ENCODE data around the gene CDR2. TPM values are rescaled to one million over a fixed set of nuclear protein-coding genes. Genes with fewer than 3 reads are reported as not detected.

CDR2 gene
- total and polyA plus RNA-seq, 2 of the 13 experiments (the other 11 are each of a cell fraction or from before 2014, with no cell fraction given), result 59.0 to 78.9 TPM

DNA sequence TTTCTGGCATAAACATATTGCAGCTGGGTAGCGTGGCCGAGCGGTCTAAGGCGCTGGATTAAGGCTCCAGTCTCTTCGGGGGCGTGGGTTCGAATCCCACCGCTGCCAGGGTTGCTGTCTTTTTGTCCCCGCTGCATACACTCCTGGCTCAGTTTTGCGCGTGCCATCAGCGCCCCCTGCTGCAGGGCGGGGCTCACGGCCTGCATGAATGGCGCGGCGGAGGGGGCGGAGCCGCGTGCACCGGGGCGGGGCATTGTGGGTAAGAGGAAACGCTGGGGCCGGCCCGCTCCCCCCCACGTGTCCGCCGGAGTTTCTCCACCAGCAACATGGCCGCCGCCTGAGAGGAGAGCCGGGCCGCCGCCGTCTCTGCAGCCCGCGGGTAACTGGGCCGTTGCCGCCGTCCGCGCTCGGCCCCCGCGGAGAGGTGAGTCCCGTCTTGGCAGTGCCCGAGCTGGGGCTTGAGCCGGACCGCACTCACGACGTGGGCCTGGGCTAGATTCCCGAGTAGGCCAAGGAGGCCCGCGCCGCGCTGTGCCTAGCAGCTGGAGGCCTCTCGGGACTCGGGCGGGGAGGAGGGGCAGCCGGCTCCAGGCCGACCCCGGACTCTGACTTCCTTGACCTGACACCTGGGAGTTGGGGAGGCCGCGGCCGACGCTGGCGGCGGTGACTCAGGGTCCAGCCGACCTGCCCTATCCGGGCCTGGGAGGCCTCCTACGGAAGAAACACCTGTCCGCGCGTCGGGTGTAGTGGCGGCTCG lies 77.1 kb downstream of the CDR2 start, which contains the start of gene POLR3E (continued):
- TF ChIP-seq, protein P1, sequence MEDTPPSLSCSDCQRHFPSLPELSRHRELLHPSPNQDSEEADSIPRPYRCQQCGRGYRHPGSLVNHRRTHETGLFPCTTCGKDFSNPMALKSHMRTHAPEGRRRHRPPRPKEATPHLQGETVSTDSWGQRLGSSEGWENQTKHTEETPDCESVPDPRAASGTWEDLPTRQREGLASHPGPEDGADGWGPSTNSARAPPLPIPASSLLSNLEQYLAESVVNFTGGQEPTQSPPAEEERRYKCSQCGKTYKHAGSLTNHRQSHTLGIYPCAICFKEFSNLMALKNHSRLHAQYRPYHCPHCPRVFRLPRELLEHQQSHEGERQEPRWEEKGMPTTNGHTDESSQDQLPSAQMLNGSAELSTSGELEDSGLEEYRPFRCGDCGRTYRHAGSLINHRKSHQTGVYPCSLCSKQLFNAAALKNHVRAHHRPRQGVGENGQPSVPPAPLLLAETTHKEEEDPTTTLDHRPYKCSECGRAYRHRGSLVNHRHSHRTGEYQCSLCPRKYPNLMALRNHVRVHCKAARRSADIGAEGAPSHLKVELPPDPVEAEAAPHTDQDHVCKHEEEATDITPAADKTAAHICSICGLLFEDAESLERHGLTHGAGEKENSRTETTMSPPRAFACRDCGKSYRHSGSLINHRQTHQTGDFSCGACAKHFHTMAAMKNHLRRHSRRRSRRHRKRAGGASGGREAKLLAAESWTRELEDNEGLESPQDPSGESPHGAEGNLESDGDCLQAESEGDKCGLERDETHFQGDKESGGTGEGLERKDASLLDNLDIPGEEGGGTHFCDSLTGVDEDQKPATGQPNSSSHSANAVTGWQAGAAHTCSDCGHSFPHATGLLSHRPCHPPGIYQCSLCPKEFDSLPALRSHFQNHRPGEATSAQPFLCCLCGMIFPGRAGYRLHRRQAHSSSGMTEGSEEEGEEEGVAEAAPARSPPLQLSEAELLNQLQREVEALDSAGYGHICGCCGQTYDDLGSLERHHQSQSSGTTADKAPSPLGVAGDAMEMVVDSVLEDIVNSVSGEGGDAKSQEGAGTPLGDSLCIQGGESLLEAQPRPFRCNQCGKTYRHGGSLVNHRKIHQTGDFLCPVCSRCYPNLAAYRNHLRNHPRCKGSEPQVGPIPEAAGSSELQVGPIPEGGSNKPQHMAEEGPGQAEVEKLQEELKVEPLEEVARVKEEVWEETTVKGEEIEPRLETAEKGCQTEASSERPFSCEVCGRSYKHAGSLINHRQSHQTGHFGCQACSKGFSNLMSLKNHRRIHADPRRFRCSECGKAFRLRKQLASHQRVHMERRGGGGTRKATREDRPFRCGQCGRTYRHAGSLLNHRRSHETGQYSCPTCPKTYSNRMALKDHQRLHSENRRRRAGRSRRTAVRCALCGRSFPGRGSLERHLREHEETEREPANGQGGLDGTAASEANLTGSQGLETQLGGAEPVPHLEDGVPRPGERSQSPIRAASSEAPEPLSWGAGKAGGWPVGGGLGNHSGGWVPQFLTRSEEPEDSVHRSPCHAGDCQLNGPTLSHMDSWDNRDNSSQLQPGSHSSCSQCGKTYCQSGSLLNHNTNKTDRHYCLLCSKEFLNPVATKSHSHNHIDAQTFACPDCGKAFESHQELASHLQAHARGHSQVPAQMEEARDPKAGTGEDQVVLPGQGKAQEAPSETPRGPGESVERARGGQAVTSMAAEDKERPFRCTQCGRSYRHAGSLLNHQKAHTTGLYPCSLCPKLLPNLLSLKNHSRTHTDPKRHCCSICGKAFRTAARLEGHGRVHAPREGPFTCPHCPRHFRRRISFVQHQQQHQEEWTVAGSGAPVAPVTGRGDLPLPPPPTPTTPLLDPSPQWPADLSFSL (CRISPR knock-in tag; IDR thresholded peaks at IDR 0.05), result no peak; the same call in 1 of the 2 replicates
- TF ChIP-seq KDM2A (CRISPR knock-in tag; IDR thresholded peaks at IDR 0.05; ENCODE audit: borderline replicate concordance, low read depth) (peak; percentile 98), KLF6 (CRISPR knock-in tag; IDR thresholded peaks at IDR 0.05) (peak; percentile 95), DDIT3 (CRISPR knock-in tag; IDR thresholded peaks at IDR 0.05) (peak; percentile 67), KLF9 (CRISPR knock-in tag; IDR thresholded peaks at IDR 0.05; ENCODE audit: low read depth) (peak; percentile 98; the same call in 1 of the 2 replicates), HCFC1 (IDR thresholded peaks at IDR 0.05; ENCODE audit: low read depth, low read length) (peak; percentile 65), MBNL3 (CRISPR knock-in tag; conservative IDR thresholded peaks at IDR 0.05) (0 out of 2 replicates have a peak, but pooled peaks have one; percentile 74), ZNF777 (CRISPR knock-in tag; IDR thresholded peaks at IDR 0.05) (peak; percentile 78; the same call in 1 of the 2 replicates), ZNF597 (CRISPR knock-in tag; IDR thresholded peaks at IDR 0.05) (peak; percentile 100), TCF7 (IDR thresholded peaks at IDR 0.05; ENCODE audit: low read depth) (0 out of 2 replicates have a peak, but pooled peaks have one; percentile 8), ZSCAN21 (CRISPR knock-in tag; IDR thresholded peaks at IDR 0.05; ENCODE audit: borderline replicate concordance) (peak; percentile 97), CHCHD3 (CRISPR knock-in tag; IDR thresholded peaks at IDR 0.05) (peak; percentile 99), CEBPG (CRISPR knock-in tag; IDR thresholded peaks at IDR 0.05) (peak; percentile 79), ZNF878 (CRISPR knock-in tag; IDR thresholded peaks at IDR 0.05) (peak; percentile 96), ZNF552 (CRISPR knock-in tag; IDR thresholded peaks at IDR 0.05; ENCODE audit: borderline replicate concordance) (peak; percentile 71; the same call in 1 of the 2 replicates), FUBP1 (CRISPR knock-in tag; IDR thresholded peaks at IDR 0.05; ENCODE audit: borderline replicate concordance) (peak; percentile 82; the same call in 1 of the 2 replicates), NKX3-1 (CRISPR knock-in tag; IDR thresholded peaks at IDR 0.05) (peak; percentile 88)
- TF ChIP-seq, protein P2, sequence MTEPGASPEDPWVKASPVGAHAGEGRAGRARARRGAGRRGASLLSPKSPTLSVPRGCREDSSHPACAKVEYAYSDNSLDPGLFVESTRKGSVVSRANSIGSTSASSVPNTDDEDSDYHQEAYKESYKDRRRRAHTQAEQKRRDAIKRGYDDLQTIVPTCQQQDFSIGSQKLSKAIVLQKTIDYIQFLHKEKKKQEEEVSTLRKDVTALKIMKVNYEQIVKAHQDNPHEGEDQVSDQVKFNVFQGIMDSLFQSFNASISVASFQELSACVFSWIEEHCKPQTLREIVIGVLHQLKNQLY (CRISPR knock-in tag; IDR thresholded peaks at IDR 0.05), result peak; percentile 94; the same call in 1 of the 2 replicates

All from HepG2 (cell line).